GM12872 (cell line): ENCODE measurements around the gene SNX14.

ENCODE experiments used
- CTCF ChIP-seq: IDR thresholded peaks from 3 replicates; pipeline ENCODE4 v1.5.1; 2011; ENCODE audit warnings: low read depth, mild to moderate bottlenecking, low read length, moderate library complexity; ENCODE audit not compliant: insufficient read depth

SNX14 gene

GRCh38 chr6:85473748-85474147, 119.9 kb downstream of the SNX14 start:
- TF ChIP-seq CTCF, result no peak

DNA sequence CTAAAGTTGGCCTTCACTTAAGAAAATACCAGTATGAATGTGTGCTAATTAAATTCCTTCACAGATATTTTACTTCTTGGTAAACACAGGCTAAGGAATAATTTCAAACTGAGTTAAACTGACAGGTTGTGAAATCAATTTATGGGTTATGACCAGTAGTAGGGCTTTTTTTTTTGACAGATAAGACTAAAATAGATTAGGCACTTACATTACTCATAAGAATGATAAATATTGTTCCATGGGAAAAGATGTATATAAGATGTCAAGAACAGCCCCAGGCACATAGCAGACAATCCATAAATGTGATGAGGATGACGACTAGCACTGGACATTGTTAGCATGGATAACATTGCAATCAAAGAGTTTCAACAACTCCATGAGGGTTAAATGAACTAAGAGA, 120.9 kb downstream of the SNX14 start:
- TF ChIP-seq CTCF, result no peak

GRCh38 chr6:85470023-85470410, 123.6 kb downstream of the SNX14 start:
- no peak for TF ChIP-seq CTCF

DNA sequence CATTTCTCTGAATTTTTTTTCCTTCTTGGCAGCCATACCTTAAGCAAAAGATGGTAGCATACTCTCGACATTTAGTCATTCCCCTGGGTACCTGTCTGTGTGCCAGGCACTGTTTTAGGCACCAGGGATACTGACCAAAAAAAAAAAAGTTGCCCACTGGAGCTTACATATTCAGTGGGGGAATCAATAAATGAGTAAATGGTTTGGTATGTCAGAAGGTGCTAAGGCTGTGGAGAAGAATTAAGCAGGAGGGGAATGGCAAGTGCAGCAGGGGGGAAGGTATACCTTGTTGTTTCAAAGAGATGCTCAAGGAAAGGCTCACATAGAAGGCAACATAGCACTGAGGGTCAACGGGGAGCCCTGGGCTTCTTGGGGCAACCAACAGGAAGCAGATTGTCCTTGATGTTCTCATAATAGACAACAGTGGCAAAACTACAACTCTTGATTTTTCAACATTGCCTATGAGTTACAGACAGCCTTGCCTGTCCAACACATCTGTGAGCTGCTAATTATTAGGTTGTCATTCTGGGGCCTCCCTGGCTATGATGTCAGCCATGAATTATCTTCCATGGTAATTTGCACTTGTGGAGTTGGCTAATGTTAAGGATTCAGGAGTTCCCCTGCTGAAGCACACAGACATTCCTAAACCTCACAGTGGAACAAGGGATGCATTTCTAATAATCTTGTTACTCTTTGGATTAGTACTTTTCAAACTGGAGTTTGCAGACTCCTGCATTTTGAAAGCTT, 124.2 kb downstream of the SNX14 start:
- no peak for TF ChIP-seq CTCF

- no peak for TF ChIP-seq CTCF
Measured at GRCh38 chr6:85468326-85468725, 125.3 kb downstream of the SNX14 start.

DNA sequence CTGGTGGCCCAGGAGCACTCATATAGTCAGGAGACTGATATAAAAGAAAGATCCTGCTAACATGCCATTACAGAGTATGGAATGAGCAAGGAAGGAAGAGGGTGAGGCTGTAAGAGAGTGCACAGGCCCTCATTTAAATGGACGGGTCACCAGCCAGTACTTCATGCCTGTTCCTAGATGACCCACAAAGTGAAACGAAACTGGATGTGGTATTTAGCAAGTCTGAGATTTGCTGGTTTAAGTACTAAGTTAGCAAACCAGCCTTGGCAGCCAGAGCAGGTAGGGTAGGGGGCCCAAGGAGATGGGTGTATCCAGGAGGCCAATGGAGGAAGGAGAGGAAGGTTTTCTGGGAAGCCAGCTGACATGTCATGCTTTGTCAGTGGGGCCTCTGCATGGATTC, 127.9 kb downstream of the SNX14 start:
- no peak for TF ChIP-seq CTCF

- TF ChIP-seq CTCF, result no peak
Measured at GRCh38 chr6:85464722-85465150, 128.9 kb downstream of the SNX14 start.

DNA sequence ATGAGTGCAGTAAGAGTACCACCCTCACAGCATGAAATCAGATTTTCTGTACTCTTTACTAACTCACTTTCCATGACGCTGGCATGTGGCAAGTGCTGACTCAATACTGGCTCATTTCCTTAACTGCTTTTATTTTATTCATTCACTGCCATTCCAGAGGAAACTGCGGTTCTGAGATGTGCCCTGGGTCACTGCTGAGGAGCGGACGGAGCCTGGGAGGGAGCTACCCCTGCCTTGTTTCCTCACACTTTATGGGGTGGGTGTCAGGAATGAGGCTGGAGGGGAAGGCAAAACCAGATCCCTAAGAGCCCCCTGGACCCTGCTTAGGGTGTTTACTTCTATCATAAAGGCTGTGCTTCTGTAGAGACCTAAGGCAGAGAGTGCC, 129.4 kb downstream of the SNX14 start:
- no peak for TF ChIP-seq CTCF
